ENCODE measurements around the gene CRISPLD2.

The CRISPLD2 gene

DNA sequence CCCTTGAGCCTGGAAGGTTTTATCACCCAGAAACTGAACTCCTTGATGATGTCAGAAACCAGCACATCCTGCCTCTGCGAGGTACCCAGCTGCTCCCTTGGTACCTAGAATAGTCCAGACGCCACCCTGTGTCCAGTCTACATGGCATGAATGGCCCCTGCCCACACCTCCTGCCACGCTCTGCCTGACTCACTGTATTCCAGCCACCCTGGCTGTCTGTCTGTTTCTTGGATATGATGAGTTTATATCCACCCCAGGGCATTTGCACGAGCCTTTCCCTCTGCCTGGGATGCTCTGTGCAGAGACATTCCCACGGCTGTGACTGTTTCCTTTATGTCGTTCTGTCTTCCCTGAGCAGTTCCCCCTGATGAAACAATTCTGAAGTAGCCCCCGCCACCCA, 68.7 kb downstream of the CRISPLD2 start:
- FAIRE-seq: no peak

DNA sequence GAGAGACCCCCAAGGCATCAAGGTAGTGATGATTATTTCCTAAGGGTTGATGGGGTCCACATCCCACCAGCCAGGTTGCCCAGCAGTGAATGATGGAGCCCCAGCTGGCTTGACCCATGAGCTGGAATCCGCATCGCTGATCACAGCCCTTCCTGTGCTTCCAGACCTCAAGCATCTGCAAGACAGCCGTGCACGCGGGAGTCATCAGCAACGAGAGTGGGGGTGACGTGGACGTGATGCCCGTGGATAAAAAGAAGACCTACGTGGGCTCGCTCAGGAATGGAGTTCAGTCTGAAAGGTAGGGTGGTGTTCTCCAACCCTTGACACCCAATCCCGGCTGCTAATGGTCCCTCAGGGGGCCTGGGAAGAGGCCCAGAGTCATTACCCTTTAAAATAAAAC, 69.3 kb downstream of the CRISPLD2 start:
- FAIRE-seq: no peak

DNA sequence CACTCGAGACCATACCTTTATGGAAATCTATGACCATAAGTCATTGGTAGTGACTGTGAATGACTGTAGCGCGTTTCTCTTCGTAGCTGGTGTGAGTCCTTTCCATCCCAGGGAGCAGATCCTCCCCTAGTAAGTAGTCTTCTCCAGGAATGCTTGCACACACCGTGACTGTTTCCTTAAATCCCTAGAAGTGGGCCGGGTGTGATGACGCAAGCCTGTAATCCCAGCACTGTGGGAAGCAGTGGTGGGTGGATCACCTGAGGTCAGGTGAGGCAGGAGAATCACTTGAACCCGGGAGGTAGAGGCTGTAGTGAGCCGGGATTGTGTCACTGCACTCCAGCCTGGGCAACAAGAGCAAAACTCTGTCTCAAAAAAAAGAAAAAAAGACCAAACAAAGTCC, 70.6 kb downstream of the CRISPLD2 start:
- no peak for FAIRE-seq

DNA sequence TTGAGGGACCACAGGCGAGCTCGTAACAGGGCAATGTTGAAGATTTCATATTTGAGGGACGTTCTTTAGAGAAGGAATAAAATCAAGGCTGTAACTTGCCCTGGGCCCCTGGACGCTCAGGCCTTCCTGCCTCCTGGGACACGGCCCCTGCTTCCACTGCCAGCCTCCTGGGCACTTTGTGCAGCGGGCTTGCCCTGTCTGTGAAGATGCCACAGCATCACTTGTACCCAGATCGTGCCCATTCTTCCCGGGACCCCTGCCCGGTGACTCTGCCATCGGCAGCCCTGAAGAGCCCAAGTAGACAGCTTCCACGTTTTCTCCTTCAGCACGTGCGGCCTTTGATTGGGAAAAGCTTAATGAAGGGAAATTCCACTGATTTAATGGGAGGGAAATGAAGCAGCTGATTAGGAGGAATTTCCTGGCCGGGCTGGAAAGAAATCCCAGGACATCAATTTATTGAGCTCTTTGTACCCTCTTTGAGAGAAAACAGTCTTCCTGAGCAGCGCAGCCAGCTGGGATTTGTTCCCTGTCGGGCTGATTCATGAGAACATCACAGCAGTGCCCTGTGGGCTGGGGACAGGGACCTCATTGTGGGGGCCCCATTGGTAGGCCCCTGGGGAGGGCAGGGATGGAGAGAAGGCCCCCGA, 71.5 kb downstream of the CRISPLD2 start:
- no peak for FAIRE-seq

DNA sequence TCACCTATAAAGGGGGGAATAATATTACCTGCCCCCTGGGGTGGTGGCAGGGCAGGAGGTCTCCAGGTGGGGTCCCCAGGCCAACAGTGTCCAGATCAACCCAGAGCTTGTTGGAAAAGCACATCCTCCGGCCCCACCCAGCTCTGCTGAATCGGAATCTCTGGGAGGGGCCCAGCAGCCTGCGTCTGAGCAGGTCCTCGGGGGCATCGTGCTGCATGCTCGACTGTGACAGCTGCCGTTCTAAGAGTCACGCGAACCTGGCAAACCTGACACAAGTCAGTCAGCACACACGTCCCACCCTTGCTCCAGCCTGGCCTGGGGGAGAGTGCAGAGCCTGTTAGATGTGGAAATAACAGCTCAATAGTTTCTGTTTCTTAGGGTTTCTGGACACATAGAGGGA, 72.3 kb downstream of the CRISPLD2 start:
- no peak for FAIRE-seq

DNA sequence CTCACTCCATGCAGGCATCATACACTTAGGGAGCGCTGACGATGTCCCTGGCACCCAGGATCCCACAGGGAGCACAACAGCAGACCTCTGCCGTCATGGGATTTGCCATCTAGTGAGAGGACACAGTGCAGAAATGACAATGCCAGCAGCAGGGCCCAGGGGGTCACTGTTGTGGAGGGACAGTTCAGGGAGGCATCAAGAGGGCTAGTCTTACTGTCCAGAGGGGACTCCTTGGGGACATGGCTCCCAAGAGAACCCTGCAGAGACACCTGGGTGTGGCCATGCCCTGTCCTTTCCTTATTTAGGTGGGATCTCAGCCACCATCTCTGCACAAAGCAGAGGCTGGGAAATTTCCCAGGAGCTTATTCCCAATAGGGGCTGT, 73.7 kb downstream of the CRISPLD2 start:
- FAIRE-seq: no peak

DNA sequence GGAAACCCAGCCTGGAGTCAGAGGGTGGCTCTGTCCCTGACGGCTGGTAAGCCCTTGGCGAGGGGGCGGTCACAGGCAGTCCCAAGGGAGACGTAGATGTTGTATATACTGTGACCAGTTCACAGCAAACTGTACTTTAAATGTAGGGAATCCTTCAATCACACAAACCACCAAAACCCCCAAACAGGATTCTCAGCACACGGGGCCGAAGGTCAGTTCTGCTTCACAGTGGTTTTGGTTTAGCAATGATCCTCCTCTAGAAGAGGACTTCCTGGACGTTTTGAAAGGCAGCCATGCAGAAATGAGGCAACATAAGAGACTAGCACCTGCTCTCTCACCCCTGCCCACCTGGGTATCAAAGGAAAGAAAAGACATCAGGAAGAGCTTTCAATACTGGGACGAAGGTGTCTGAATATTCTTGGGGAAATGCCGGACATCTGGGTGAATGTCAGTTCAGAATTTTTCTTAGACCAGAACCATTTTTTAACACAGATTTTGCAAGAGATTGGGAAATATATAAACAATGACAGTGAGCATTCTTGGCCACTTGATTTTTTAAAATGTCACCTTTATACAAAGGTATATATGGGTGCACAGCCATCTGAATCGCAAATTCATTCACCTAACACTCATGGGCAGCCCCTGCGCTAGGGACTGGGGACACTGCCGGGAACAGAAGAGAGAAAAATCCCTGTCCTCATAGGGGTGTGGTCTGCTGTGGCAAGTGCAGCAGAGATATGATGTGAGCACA, 74.2 kb downstream of the CRISPLD2 start:
- FAIRE-seq: no peak

DNA sequence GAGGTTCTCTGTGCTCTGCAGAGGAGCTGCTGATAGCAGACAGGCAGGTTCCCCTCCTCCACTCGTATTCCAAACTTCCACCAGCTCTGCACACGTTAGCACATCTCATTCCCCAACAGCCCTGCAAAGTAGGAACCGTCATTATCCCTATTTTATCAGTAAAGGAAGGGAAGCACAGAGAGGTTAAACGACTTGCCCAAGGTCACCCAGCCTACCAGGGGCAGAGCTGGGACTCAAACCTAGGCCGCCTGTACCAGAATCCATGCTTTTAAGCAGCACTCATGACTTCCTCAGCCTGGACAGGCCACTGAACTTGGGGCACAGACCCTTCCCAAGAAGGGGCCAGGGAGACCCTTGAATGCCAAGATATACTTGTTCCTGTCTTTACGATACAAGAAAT, 75.2 kb downstream of the CRISPLD2 start:
- FAIRE-seq: no peak

DNA sequence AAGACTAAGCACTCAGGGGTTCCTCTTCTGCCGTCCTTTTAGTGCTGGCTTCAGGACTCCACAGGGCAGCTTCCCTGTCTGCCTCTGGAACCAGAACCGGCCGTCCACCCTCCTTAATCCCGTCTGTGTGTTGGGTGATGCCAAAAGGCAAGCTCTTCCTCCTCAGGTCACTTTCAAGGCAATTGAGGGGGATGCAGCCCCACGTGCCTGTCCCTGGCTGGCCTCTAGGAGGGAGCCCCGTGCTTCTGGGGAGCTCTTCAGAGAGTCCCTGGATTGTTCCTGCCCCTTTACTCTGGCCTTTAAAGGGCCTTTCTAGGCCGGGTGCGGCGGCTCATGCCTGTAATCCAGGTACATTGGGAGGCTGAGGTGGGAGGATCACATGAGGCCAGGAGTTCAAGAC, 77.1 kb downstream of the CRISPLD2 start:
- no peak for FAIRE-seq

DNA sequence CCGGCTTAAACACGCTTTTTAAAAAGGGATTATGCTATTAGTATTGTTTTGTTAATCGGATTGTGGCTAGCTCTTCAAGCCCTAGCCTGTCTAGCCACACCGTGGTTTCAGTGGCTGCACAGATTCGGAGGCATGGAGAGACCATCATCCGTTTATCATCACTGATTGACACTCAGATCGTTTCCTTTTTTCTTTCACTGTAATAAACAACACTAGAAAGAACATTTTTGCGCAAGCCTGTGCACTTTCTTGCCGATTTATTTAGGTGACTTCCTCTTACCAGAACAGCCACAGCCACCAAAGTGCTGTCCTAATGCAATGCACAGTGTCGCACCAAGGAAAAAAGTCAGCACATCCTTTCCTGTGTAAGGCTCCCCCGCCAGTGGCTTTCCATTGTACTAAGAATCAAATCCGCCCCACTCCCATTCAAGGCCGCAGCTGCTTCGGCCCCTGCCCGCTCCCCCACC, 78.2 kb downstream of the CRISPLD2 start:
- no peak for FAIRE-seq

DNA sequence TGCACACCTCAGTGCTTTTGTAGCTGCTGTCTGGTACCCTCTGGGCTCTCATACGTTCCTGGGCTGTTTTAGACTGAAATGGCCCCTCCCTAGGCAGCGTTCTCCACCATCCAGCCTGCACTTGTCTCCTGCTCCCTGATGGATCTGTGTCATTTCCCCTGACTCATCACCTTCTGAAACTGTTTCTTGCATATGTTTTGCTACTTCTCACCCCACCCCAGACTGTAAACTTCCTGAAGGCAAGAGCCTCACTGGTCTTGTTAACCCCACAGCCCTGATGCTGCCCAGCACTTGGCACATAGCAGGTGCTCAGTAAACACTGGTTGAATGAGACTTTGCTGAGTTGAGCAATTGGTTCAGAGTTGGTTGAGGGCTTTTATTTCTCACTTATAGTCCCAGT, 78.7 kb downstream of the CRISPLD2 start:
- FAIRE-seq: no peak

DNA sequence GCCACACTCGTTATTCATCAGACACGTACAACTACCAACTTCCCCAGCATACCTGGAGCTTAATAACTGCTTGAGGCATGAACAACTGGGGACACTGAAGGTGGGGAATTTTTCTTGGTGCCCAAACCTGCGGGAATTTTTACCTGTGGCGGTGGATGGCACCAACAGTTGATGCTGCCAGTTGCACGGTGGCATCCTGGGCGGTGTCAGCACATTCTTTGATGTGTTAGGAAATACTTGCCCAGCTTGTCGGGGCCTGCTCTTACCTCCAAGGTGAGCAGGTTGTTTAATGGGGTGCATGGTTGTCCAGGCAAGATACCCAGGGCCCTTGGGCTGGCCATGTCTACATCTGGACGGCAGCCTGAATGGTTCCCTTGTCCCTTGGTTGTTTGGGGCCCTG, 79.6 kb downstream of the CRISPLD2 start:
- no peak for FAIRE-seq

DNA sequence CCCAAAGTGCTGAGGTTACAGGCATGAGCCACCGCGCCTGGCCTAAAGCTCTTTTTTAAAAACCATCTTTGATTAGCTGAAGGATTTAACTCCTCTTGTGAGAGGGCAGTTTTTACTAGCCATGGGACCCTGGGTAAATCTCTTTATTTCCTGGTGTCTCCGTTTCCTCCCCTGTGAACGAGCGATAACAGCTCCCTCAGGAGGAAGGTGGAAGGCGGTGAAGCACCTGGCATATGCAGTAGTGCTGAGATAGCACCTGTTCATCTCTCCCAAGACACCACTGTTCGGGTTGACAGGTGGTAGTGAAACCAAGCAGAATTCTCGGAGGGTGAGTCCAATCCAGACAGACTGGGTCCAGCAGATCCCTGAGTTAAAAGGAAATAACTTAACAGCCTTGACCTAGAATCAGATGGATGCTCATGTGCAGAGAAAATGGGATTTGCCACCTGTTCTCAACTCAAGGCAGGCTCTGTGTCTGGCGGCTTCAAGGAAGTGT, 86.2 kb downstream of the CRISPLD2 start:
- no peak for FAIRE-seq

DNA sequence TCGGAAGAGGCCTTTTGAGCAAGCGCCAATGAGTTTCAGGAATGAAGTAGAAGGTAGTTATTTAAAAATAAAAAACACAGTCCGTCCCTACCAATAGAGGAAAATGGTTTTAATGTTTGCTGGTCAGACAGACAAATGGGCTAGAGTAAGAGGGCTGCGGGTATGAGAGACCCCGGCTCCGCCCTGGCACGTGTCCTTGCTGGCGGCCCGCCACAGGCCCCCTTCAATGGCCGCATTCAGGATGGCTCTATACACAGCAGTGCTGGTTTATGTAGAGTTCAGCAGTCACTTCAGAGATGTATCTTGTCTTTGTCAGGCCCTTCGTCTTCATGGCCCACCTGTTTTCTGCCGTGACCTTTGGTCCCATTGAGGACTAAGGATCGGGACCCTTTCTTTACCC, 87.3 kb downstream of the CRISPLD2 start:
- no peak for FAIRE-seq

DNA sequence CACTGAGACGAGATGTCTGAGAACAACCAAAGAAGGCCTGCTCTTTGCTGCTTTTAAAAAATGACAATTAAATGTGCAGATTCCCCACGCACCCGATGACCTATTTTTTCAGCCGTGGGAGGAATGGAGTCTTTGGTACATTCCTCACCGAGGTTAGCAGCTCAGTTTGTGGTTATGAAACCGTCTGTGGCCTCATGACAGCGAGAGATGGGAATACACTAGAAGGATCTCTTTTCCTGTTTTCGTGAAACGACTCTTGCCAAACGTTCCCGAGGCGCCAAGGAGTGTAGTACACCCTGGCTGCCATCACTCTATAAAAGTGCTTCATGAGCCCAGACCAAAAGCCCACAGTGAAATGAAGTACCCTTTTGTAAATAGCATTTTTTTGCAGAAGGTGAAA, 87.8 kb downstream of the CRISPLD2 start:
- FAIRE-seq: no peak

DNA sequence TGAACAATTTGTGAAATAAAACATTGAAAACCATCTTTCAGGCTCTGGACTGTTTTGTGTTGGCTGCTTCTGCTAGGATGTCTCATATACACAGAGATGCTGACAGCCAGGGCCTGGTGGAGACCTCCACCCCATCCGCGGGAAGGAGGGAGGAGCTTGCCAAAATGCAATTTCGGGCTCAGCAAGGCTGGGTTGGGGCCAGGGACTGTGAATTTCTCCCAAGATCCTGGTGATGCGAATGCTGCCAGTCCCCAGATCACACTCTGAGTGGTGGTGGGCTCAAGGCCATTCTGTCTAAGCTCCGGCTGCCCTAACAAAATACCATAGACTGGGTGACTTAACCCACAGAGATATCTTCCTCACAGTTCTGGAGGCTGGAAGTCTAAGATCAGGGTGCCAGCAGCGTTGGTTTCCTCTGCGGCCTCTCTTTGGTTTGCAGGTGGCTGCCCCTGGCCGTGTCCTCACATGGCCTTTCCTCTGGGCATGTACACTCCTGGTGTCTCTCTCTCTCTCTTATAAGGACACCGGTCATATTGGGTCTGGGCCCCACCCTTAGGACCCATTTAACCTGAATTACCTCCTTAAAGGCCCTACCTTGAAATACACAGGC, 89.8 kb downstream of the CRISPLD2 start:
- no peak for FAIRE-seq

DNA sequence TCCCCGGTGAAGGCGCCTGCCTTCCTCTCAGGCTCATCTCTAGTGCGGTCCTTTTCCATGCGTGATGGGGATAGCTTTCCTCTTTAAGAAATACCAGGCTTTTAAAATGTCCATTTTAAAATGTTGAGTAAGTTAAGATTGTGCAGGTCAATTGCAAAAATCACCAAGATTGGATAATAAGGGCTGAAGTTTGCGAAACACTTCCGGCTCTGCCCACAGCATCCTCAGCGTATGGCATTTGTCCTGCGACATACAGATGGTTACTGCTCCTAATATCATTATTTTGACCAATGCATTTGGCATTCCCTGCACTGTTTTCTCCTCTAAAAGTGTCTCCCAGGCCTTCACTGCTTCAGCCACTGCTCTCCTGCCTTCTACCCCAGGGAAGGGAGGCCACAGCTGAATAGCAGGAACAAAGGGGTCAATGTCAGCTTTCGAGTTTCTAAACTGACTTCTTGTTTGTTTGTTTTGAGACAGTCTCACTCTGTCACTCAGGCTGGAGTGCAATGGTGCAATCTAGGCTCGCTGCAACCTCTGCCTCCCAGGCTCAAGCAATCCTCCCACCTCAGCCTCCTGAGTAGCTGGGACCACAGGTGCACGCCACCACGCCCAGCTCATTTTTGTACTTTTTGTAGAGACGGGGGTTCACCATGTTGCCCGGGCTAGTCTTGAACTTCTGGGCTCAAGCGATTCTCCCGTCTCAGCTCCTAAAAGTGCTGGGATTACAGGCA, 91.9 kb downstream of the CRISPLD2 start:
- no peak for FAIRE-seq

DNA sequence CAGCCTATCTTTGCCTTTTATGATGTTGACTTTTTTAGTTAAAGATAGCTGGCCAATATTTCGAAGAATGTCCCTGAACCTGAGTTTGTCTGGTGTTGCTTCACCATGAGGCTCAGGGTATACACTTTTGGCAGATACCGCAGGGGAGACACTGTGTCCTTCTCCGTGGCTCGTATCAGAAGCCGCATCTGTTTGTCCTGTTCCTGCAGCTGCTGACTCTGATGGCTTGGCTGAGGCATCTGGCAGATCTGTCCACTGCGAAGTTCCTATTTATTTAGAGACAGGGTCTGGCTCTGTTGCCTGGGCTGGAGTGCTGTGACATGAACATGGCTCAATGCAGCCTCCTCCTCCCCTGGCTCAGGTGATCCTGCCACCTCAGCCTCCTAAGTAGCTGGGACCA, 93.5 kb downstream of the CRISPLD2 start:
- FAIRE-seq: no peak

DNA sequence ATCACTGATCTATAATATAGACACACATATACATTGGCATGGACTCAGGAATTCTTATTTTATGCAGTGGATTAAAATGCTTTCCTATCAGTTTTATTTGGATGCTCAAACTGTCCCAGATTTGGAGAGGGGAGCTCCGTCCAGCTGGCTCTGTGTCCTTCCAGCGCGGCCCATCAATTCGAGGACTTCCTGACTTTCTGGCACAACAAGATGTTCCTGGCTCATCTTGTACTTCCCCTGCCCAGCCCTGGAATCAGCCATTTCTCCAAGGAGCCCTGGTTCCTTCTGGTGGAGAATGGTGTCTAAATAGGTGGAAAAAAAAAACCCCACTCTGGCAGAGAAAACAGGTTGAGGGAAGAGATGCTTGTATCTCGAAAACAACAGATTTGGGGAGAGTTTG, 94.5 kb downstream of the CRISPLD2 start:
- FAIRE-seq: no peak

DNA sequence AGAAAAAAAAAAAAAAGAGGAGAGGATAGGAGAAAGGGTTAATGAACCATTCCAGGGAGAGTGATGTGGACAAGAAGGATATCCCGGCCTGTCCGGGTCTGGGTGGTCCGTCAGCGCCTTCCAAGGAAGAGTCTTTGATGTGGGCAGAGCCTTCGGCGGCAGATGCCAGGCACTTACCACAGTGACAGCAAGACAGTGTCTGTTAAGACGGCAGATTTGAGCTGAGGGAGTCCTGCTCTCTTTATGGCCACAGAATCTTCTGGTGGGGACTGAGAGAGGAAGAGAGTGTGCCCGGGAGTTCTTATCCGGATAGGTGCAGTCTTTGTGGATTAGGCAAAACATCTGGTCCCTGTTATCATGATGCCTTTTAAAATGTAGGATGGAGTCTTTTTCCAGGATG, 96.4 kb downstream of the CRISPLD2 start:
- no peak for FAIRE-seq

DNA sequence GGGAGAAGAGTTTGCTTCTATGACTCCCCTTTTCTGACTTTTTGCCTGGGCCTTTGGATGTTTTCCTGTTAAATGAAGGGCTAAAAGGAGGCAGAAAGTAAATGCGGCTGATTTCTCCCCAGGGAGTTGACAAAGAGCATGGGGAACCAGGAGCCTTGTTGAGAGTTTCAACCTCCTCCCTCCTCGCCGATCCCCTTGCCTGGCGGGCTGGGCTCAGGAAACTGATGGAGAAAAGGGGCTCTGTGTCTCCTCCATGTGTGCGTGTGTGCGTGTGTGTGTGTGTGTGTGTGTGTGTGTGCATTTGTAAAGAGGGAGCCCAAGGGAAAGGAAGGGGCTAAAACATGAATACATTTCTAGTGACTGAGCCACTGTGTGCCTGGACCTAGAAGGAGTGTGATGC, 97.1 kb downstream of the CRISPLD2 start:
- no peak for FAIRE-seq

DNA sequence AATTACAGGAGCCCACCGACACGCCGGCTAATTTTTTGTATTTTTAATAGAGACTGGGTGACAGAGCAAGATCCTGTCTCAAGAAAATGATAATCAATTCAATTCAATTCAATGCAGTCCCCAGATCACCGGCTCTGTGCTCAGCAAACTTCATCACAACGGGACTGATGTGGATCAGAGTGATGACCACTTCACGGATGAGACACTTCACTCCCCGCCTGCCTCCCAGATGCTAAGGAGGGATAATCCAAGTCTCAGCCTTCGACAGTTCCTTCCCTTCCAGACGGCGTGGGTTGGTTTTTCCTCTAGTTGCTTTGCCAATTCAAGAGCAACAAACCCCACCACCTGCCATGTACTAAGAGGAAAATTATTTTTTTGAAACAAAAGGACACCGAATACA, 97.7 kb downstream of the CRISPLD2 start:
- FAIRE-seq: no peak
